HepG2 (cell line): ENCODE data around the gene ITGB1. TPM values are rescaled to one million over a fixed set of nuclear protein-coding genes. Genes with fewer than 3 reads are reported as not detected.

ENCODE experiments used
- ATAC-seq: fragments of 200-7000 bp; cut with Tn5 transposase; 3 replicates; pipeline ENCODE4 v1.9.1; 2020; ENCODE audit warnings: mild to moderate bottlenecking, moderate library complexity
- BruUV-seq: library from RNA; stranded (reverse); fragments of 400-500 nt; replicated peaks from 2 replicates; lab custom pipeline; 2021; lab: Mats Ljungman, UMichigan
- CTCF ChIA-PET: fragments of 300-600 bp; formaldehyde crosslinking; extraction: SDS; loops from one replicate; lab custom pipeline; 2021; ENCODE audit warnings: low total read pairs, inconsistent platforms, low intra/inter-chr PET ratio; lab: Yijun Ruan, JAX
- POLR2A ChIA-PET: fragments of 350-600 bp; sonication (Branson Sonifier 250); formaldehyde crosslinking; loops from one replicate; lab custom pipeline; 2020; ENCODE audit warnings: antibody characterized with exemption, inconsistent platforms; lab: Yijun Ruan, JAX
- DNase-seq: peaks from one replicate; pipeline ENCODE4 v3.0.0-alpha.2; 2015; ENCODE audit warnings: low spot score
- FAIRE-seq: peaks from 3 replicates; lab custom pipeline; 2011; peaks lifted over from hg19 to GRCh38; lab: Jason Lieb, UNC
- H2AFZ ChIP-seq: one replicate; pipeline ENCODE4 v1.6.1; 2011; ENCODE audit warnings: low read length, inconsistent platforms
- H3K27ac ChIP-seq: fragments of 300-600 bp; 3 replicates; pipeline ENCODE4 v1.8.0; 2011; ENCODE audit warnings: mixed run types, mild to moderate bottlenecking, mixed read lengths, low read length, inconsistent platforms; ENCODE audit not compliant: insufficient read depth; ENCODE audit errors: extremely low read length
- H3K27me3 ChIP-seq, 2 experiments: fragments of 200-600 bp in 1 of 2; 2 replicates in 1 of 2; 3 replicates in 1 of 2; pipeline versions ENCODE4 v1.6.0 to v1.8.0; 2011; ENCODE audit warnings: low read length in 2 of 2, mild to moderate bottlenecking in 2 of 2, moderate library complexity in 2 of 2, inconsistent platforms in 1 of 2; ENCODE audit not compliant: insufficient read depth in 2 of 2, control insufficient read depth in 1 of 2
- H3K36me3 ChIP-seq, 2 experiments: fragments of 200-600 bp in 1 of 2; replicated peaks in 1 of 2; 2 replicates in 1 of 2; 3 replicates in 1 of 2; pipeline versions ENCODE4 v1.5.1 to v1.8.0; 2011; ENCODE audit warnings: low read length in 2 of 2, inconsistent platforms in 1 of 2; ENCODE audit not compliant: insufficient read depth in 2 of 2, control insufficient read depth in 1 of 2
- H3K4me1 ChIP-seq: 2 replicates; pipeline ENCODE4 v1.5.1; 2012; ENCODE audit warnings: low read length, inconsistent platforms; ENCODE audit not compliant: insufficient read depth
- H3K4me2 ChIP-seq: 2 replicates; pipeline ENCODE4 v1.6.0; 2011; ENCODE audit warnings: low read depth, low read length, inconsistent platforms
- H3K4me3 ChIP-seq, 3 experiments: fragments of 200-600 bp in 1 of 3; sonication (generic), shearing (Covaris generic) in 1 of 3; replicated peaks in 1 of 3; 2 replicates each; pipeline ENCODE4 v1.5.1; 2011 to 2016; ENCODE audit warnings: low read length in 3 of 3, inconsistent platforms in 2 of 3, low read depth in 2 of 3, mild to moderate bottlenecking in 2 of 3, control low read depth in 1 of 3, mixed read lengths in 1 of 3; ENCODE audit not compliant: insufficient read depth in 1 of 3
- H3K79me2 ChIP-seq: one replicate; pipeline ENCODE4 v1.6.1; 2011; ENCODE audit warnings: low read length, inconsistent platforms; ENCODE audit not compliant: insufficient read depth
- H3K9ac ChIP-seq: 2 replicates; pipeline ENCODE4 v1.6.0; 2011; ENCODE audit warnings: mild to moderate bottlenecking, low read depth, low read length, inconsistent platforms; ENCODE audit not compliant: insufficient read depth
- H3K9me3 ChIP-seq: 2 replicates; pipeline ENCODE4 v1.5.1; 2012; ENCODE audit warnings: mild to moderate bottlenecking, low read length
- H4K20me1 ChIP-seq: 2 replicates; pipeline ENCODE4 v1.6.0; 2011; ENCODE audit warnings: inconsistent platforms, mild to moderate bottlenecking, low read length, moderate library complexity; ENCODE audit not compliant: insufficient read depth
- NR3C1 ChIP-seq: sonication (generic); formaldehyde crosslinking; IDR thresholded peaks from 2 replicates; pipeline ENCODE4 v1.4.0; 2020; ENCODE audit warnings: missing genetic modification reagents
- SOX13 ChIP-seq, 3 experiments: fragments of 450-650 bp in 1 of 3; sonication (generic) in 1 of 3; formaldehyde crosslinking in 1 of 3; IDR thresholded peaks in 2 of 3; conservative IDR thresholded peaks in 1 of 3; 2 replicates each; pipeline versions ENCODE4 v1.5.0 to v1.6.1; 2016 to 2020; ENCODE audit warnings: antibody characterized with exemption in 1 of 3, mild to moderate bottlenecking in 1 of 3, missing compliant biosample characterization in 1 of 3, missing genetic modification reagents in 1 of 3, moderate library complexity in 1 of 3
- ZIK1 ChIP-seq: sonication (generic); formaldehyde crosslinking; IDR thresholded peaks from 2 replicates; pipeline ENCODE4 v1.5.0; 2020; ENCODE audit warnings: mild to moderate bottlenecking, low read depth, missing genetic modification reagents, borderline replicate concordance
- ZKSCAN5 ChIP-seq: sonication (generic); formaldehyde crosslinking; IDR thresholded peaks from 2 replicates; pipeline ENCODE4 v1.5.1; 2020; ENCODE audit warnings: mild to moderate bottlenecking, missing genetic modification reagents
- ZNF619 ChIP-seq: sonication (generic); formaldehyde crosslinking; IDR thresholded peaks from 2 replicates; pipeline ENCODE4 v1.4.0; 2020; ENCODE audit warnings: mild to moderate bottlenecking, missing genetic modification reagents
- ZNF674 ChIP-seq: sonication (generic); formaldehyde crosslinking; IDR thresholded peaks from 2 replicates; pipeline ENCODE4 v1.5.0; 2020; ENCODE audit warnings: low read depth, mild to moderate bottlenecking, missing genetic modification reagents
- ZNF883 ChIP-seq: sonication (generic); formaldehyde crosslinking; IDR thresholded peaks from 2 replicates; pipeline ENCODE4 v1.5.1; 2020; ENCODE audit warnings: mild to moderate bottlenecking, missing genetic modification reagents; ENCODE audit errors: not compliant biosample characterization
- WGBS: methylation state at CpG from one replicate; pipeline ENCODE4 v1.1.6; 2017; ENCODE audit warnings: low lambda C conversion rate; 5-methylcytosine and 5-hydroxymethylcytosine counted together
- in situ Hi-C: cut with HindIII; loops from 2 replicates; pipeline ENCODE4 v1.10.0; 2017; ENCODE audit warnings: low pct_unique_long_range_greater_than_20kb; ENCODE audit not compliant: extremely low pct_ligation_motif_present
- intact Hi-C: fragments of 100-400 bp; cut with micrococcal nuclease; formaldehyde crosslinking; loops from one replicate; pipeline ENCODE4 v1.10.0; 2022; ENCODE audit not compliant: unreplicated experiment
- polyA plus RNA-seq, 8 experiments: library from polyadenylated mRNA; depleted of rRNA in 3 of 8; stranded (reverse) in 7 of 8; unstranded in 1 of 8; fragments of >200 nt; fragmentation: Illumina TruSeq in 4 of 8; extraction: Trizol in 4 of 8; gene quantifications; 2 replicates each; pipeline versions ENCODE4 v1.2.1 to v1.2.3, GENCODE V29; 2011 to 2016; ENCODE audit warnings: low read depth in 4 of 8, missing spikeins in 1 of 8, mixed read lengths in 1 of 8; ENCODE audit not compliant: insufficient read depth in 1 of 8
- total RNA-seq, 5 experiments: library from RNA; depleted of rRNA; stranded (reverse); fragments of >200 nt; fragmentation: Illumina TruSeq; extraction: Trizol; gene quantifications; 2 replicates each; pipeline ENCODE4 v1.2.3, GENCODE V29; 2016; ENCODE audit warnings: low read depth in 1 of 5
- TF ChIP-seq, protein P1 (sequence below): sonication (generic); formaldehyde crosslinking; IDR thresholded peaks from 2 replicates; pipeline ENCODE4 v1.5.1; 2020; ENCODE audit warnings: mild to moderate bottlenecking, missing genetic modification reagents, moderate library complexity
- TF ChIP-seq, protein P2 (sequence below): sonication (generic); formaldehyde crosslinking; IDR thresholded peaks from 2 replicates; pipeline ENCODE4 v1.4.0; 2020; ENCODE audit warnings: missing genetic modification reagents

Gene ITGB1
- total and polyA plus RNA-seq, 2 of the 13 experiments (the other 11 are each of a cell fraction or from before 2014, with no cell fraction given) = 190 to 204 TPM

GRCh38 chr10:32976338-32976737 is 18.3 kb upstream of the ITGB1 start:
- intact Hi-C loops (no loop called here), in situ Hi-C loops (no loop called here)
- H3K4me3 ChIP-seq = no peak overlapping the region
- no peaks in the 10 kb centered on the region for H3K79me2 ChIP-seq
- H3K9ac ChIP-seq = no peak overlapping the region
- no peaks in the 10 kb centered on the region for H4K20me1 ChIP-seq
- peaks cover 30% of the 10 kb centered on the region for H3K4me1 ChIP-seq
- no peak overlapping the region for H3K4me2 ChIP-seq
- H3K27ac ChIP-seq = no peak overlapping the region
- no peak overlapping the region for H2AFZ ChIP-seq
- no TSS peak for BruUV-seq
- CTCF ChIA-PET = no interaction called here
- POLR2A ChIA-PET = no interaction called here
- 86% methylated on average over 3 of the region's 3 CpGs for WGBS
- H3K36me3 ChIP-seq = no peaks in the 10 kb centered on the region
- ATAC-seq (no peak), DNase-seq (no peak)
- H3K27me3 ChIP-seq = no peaks in the 10 kb centered on the region; a peak in 1 of 5 replicates
- no peak for TF ChIP-seq NR3C1 (CRISPR knock-in tag)
- TF ChIP-seq ZKSCAN5 (CRISPR knock-in tag) = no peak
- no peak for TF ChIP-seq ZIK1 (CRISPR knock-in tag)
- TF ChIP-seq ZNF674 (CRISPR knock-in tag) = no peak
- TF ChIP-seq ZNF883 (CRISPR knock-in tag) = no peak
- TF ChIP-seq, protein P1, sequence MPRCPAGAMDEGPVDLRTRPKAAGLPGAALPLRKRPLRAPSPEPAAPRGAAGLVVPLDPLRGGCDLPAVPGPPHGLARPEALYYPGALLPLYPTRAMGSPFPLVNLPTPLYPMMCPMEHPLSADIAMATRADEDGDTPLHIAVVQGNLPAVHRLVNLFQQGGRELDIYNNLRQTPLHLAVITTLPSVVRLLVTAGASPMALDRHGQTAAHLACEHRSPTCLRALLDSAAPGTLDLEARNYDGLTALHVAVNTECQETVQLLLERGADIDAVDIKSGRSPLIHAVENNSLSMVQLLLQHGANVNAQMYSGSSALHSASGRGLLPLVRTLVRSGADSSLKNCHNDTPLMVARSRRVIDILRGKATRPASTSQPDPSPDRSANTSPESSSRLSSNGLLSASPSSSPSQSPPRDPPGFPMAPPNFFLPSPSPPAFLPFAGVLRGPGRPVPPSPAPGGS (CRISPR knock-in tag) = no peak
- TF ChIP-seq, protein P2, sequence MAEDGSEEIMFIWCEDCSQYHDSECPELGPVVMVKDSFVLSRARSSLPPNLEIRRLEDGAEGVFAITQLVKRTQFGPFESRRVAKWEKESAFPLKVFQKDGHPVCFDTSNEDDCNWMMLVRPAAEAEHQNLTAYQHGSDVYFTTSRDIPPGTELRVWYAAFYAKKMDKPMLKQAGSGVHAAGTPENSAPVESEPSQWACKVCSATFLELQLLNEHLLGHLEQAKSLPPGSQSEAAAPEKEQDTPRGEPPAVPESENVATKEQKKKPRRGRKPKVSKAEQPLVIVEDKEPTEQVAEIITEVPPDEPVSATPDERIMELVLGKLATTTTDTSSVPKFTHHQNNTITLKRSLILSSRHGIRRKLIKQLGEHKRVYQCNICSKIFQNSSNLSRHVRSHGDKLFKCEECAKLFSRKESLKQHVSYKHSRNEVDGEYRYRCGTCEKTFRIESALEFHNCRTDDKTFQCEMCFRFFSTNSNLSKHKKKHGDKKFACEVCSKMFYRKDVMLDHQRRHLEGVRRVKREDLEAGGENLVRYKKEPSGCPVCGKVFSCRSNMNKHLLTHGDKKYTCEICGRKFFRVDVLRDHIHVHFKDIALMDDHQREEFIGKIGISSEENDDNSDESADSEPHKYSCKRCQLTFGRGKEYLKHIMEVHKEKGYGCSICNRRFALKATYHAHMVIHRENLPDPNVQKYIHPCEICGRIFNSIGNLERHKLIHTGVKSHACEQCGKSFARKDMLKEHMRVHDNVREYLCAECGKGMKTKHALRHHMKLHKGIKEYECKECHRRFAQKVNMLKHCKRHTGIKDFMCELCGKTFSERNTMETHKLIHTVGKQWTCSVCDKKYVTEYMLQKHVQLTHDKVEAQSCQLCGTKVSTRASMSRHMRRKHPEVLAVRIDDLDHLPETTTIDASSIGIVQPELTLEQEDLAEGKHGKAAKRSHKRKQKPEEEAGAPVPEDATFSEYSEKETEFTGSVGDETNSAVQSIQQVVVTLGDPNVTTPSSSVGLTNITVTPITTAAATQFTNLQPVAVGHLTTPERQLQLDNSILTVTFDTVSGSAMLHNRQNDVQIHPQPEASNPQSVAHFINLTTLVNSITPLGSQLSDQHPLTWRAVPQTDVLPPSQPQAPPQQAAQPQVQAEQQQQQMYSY (CRISPR knock-in tag) = no peak
- no peak for TF ChIP-seq ZNF619 (CRISPR knock-in tag)
- TF ChIP-seq SOX13 (IDR thresholded peaks at IDR 0.05) = no peak
- no peak for TF ChIP-seq SOX13 (CRISPR knock-in tag; conservative IDR thresholded peaks at IDR 0.05 in 1 of 2, IDR thresholded peaks at IDR 0.05 in 1 of 2)
- TF ChIP-seq, all 625 proteins: peak for 0
- H3K9me3 ChIP-seq = no peaks in the 10 kb centered on the region
- FAIRE-seq = no peak
